NOMO-1 treated with DMSO at 0.1 percent for 48 hours (cell line): ENCODE data around the gene PTPN12.

Source experiments
- DNase-seq: peaks from one replicate; lab custom pipeline; 2025; ENCODE audit not compliant: unreplicated experiment; lab: John Stamatoyannopoulos, UW

PTPN12 gene

GRCh38 chr7:77658928-77659327 lies 121.8 kb downstream of the PTPN12 start:
- DNase-seq = no peak

GRCh38 chr7:77661816-77662215 lies 124.7 kb downstream of the PTPN12 start:
- peak; percentile 100 for DNase-seq

GRCh38 chr7:77662869-77663268 lies 125.8 kb downstream of the PTPN12 start:
- DNase-seq = no peak

- no peak for DNase-seq
Measured at GRCh38 chr7:77664715-77665114, 127.6 kb downstream of the PTPN12 start.

- peak; percentile 39 for DNase-seq
Measured at GRCh38 chr7:77665161-77665560, 128.1 kb downstream of the PTPN12 start.

- no peak for DNase-seq
Measured at GRCh38 chr7:77667459-77668086, 130.5 kb downstream of the PTPN12 start.

- no peak for DNase-seq
Measured at GRCh38 chr7:77674878-77675277, 137.8 kb downstream of the PTPN12 start.

GRCh38 chr7:77679608-77680007 lies 142.5 kb downstream of the PTPN12 start:
- no peak for DNase-seq

- no peak for DNase-seq
Measured at GRCh38 chr7:77680266-77680665, 143.2 kb downstream of the PTPN12 start.

- DNase-seq = no peak
Measured at GRCh38 chr7:77684030-77684429, 146.9 kb downstream of the PTPN12 start.

- peak; percentile 84 for DNase-seq
Measured at GRCh38 chr7:77685233-77685632, 148.1 kb downstream of the PTPN12 start.

- no peak for DNase-seq
Measured at GRCh38 chr7:77687100-77687746, 150.1 kb downstream of the PTPN12 start.

GRCh38 chr7:77687747-77688144 lies 150.7 kb downstream of the PTPN12 start:
- DNase-seq = no peak
